Muscle of arm (tissue), 14 donors: Measurements from ENCODE around the gene CUL2. TPM values are rescaled to one million over a fixed set of nuclear protein-coding genes. Genes with fewer than 3 reads are reported as not detected.

Experiments
- DNase-seq: peaks from one replicate; pipeline ENCODE4 v3.0.0-alpha.2; 2013
- long read RNA-seq, 11 donors: transcript quantifications; one replicate each; lab custom pipeline, GENCODE V29; 2026
- polyA plus RNA-seq, 12 donors: library from polyadenylated mRNA; unstranded; fragments of 120-200 nt; gene quantifications; one replicate each; pipeline ENCODE4 v1.2.1, GENCODE V29; 2013; ENCODE audit not compliant: insufficient read length in 12 of 12

Gene CUL2
- polyA plus RNA-seq: 10 to 100 TPM in 11 of 12 donors, not detected in 1; 28.7 to 53.2 (median 45.1) TPM
- long read RNA-seq, donor 1, full-length matches to known transcripts: 7 of 7 reads
- long read RNA-seq, donor 1, partial matches to known transcripts: 0 of 7 reads
- long read RNA-seq, donor 1, other reads (novel, unspliced or antisense): 0 of 7 reads
- long read RNA-seq, donor 2, full-length matches to known transcripts: 7 of 7 reads
- long read RNA-seq, donor 2, partial matches to known transcripts: 0 of 7 reads
- long read RNA-seq, donor 2, other reads (novel, unspliced or antisense): 0 of 7 reads
- long read RNA-seq, donor 3, full-length matches to known transcripts: 4 of 4 reads
- long read RNA-seq, donor 3, partial matches to known transcripts: 0 of 4 reads
- long read RNA-seq, donor 3, other reads (novel, unspliced or antisense): 0 of 4 reads
- long read RNA-seq, donor 4, full-length matches to known transcripts: 3 of 3 reads
- long read RNA-seq, donor 4, partial matches to known transcripts: 0 of 3 reads
- long read RNA-seq, donor 4, other reads (novel, unspliced or antisense): 0 of 3 reads
- long read RNA-seq, donor 5: 0 reads
- long read RNA-seq, donor 6, full-length matches to known transcripts: 5 of 27 reads
- long read RNA-seq, donor 6, partial matches to known transcripts: 11 of 27 reads
- long read RNA-seq, donor 6, other reads (novel, unspliced or antisense): 11 of 27 reads
- long read RNA-seq, donor 7, full-length matches to known transcripts: 2 of 2 reads
- long read RNA-seq, donor 7, partial matches to known transcripts: 0 of 2 reads
- long read RNA-seq, donor 7, other reads (novel, unspliced or antisense): 0 of 2 reads
- long read RNA-seq, donor 8, full-length matches to known transcripts: 5 of 5 reads
- long read RNA-seq, donor 8, partial matches to known transcripts: 0 of 5 reads
- long read RNA-seq, donor 8, other reads (novel, unspliced or antisense): 0 of 5 reads
- long read RNA-seq, donor 9, full-length matches to known transcripts: 2 of 2 reads
- long read RNA-seq, donor 9, partial matches to known transcripts: 0 of 2 reads
- long read RNA-seq, donor 9, other reads (novel, unspliced or antisense): 0 of 2 reads
- long read RNA-seq, donor 10, full-length matches to known transcripts: 7 of 7 reads
- long read RNA-seq, donor 10, partial matches to known transcripts: 0 of 7 reads
- long read RNA-seq, donor 10, other reads (novel, unspliced or antisense): 0 of 7 reads
- long read RNA-seq, donor 11, full-length matches to known transcripts: 8 of 8 reads
- long read RNA-seq, donor 11, partial matches to known transcripts: 0 of 8 reads
- long read RNA-seq, donor 11, other reads (novel, unspliced or antisense): 0 of 8 reads

DNA sequence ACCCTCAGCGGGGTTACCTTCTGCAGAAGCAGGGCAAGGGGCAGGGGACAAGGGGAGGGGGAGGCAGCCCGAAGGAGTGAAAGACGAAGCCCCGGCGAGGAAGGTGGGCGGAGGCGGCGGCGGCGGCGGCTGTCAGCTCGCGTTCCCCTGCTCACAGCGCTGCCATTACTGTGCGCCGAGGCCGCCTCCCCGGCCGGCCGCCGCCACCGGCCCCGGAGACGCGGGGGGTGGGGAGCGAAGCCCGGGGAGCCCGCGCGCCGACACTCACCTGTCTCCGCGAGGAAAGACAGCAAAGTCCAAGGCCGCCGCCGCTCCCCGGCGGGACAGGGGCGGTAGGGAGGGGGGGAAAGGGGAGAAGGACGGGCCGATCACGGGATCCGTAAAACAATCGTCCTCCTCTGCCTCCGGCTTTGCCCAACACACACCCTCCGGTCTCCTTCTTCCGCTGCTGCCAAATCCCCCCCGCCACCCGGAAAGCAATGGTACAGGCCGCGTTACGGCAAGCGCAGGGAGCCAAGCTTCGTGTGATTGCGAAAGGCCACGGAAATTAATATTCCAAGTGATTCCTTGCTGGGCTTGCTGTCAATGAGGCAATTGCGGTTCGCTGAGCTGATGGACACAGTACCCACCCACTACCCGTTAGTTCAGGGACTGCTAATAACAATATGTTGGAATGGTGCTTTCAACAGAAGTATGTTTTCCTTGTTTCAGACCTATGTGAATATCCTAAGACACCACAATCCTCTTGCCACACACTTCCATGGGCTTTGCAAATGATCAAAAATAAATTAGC lies at the start of gene CUL2:
TSS of gene CUL2 (minus strand) at position 180 of the 793 bp plus-strand sequence. CDS start 19,024 bp downstream, outside the sequence.
- peak; percentile 97 for DNase-seq

GRCh38 chr10:35136263-35136815 lies 46.2 kb upstream of the CUL2 start:
- DNase-seq: no peak

GRCh38 chr10:35135861-35136260 lies 45.7 kb upstream of the CUL2 start:
- no peak for DNase-seq

DNA sequence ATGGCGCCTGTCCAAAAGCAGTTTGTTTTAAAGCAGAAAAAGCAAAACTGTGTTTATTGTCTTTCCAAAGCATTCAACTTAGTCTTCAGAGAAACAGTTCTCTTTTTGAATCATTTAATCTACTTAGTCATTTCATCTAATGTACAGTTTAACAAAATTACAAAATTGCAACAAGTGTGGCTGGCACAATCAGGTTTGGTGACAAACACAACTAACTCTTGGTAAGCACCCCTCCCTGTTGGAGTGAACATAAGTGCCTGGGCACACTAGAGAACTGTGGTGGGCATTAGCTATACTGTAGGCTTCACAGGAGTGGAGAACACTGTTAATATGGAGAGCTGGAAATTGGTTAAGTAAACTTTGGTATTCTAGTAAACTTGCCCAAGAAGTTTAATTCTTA lies 43.4 kb upstream of the CUL2 start:
- DNase-seq: no peak

GRCh38 chr10:35132727-35133126 lies 42.6 kb upstream of the CUL2 start:
- DNase-seq: no peak

DNA sequence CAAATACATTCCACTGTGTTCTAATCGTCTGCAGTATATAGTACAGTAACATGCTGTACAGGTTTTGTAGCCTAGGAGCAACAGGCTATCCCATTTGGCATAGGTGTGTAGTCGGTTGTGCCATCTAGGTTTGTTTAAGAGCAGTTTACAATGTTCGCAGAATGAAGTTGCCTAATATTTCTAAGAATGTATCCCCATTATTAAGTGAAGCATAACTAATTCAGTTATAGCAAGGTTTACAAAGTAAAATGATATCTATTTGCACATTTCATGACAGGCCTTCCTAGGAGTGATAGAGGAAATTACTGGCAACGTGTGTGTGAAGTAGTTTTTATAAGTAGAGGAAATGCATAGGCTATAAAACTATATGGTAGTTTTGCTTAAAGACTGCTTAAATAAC lies 40.5 kb upstream of the CUL2 start:
- DNase-seq: no peak

GRCh38 chr10:35129185-35129674 lies 39.1 kb upstream of the CUL2 start:
- no peak for DNase-seq

DNA sequence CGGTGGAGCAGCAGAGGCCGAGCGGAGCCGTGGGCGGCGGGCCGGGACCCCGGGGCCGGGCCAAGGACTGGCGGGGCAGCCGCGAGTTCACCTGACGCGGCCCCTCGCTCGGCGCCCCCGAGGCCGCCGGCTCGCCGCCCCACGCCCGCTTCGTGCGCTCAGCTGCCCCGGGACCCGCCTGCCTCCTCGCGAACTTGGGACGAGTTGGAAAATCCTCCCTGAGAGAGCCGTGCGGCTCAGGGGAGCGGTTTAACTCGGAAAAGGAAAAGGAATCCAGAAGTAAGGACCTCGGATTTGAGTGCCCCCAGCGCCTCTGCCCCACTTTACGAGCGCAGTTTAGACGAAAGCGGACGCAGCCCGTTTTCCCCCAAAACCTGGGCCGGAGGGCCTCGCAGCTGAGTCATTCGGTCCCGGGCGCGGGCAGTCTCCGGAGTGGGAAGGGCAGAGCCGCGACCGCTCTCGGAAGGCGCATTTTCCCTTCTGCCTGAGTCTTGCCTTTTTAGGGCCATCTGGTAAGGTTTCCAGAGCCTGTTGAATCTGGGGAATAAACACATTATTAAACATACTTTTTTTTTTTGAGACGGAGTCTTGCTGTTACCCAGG lies 37.2 kb upstream of the CUL2 start:
- DNase-seq: peak; percentile 74

- peak; percentile 95 for DNase-seq
Observed at GRCh38 chr10:35126530-35127288, 36.6 kb upstream of the CUL2 start, which contains the start of gene CREM. CREM (plus strand) TSS chr10:35126846; CDS start chr10:35137836, 10,990 bp downstream.

DNA sequence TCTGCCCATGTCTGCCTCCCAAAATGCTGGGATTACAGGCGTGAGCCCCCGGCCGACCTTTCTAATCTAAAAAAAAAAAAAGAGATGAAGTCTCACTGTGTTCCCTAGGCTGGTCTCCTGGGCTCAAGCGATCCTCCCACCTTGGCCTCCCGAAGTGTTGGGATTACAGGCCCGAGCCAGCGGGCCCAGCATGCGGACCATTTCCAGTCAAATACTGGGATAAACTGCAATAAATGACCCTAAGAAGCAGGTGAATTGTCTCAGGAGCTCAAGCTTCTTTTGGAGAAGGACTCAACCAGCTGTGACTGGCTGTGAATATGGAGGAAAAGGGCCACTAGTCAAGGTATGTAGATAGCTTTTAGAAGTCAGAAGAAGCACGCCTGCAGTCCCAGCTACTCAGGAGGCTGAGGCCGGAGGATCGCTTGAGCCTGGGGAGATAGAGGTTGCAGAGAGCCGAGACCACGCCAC lies 36.0 kb upstream of the CUL2 start:
- no peak for DNase-seq

DNA sequence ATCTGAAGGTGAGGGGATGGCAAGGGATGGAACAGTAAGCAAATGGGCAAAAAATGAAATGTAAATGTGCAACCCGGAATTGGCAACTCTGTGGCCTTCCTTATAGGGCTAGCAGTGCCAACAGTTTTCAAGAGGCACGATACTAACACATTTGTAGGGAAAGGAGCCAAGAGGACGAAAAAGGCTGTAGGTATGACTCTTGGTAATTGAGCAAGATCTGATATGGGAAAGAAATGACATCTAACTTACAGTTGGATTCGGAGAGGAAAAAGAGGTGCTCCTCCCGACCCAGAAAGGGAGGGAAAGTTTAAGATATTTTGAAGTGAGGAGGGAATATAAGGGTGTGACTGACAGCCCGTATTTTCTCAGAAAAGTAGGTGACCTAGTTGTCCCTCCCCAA lies 34.4 kb upstream of the CUL2 start:
- DNase-seq: no peak

DNA sequence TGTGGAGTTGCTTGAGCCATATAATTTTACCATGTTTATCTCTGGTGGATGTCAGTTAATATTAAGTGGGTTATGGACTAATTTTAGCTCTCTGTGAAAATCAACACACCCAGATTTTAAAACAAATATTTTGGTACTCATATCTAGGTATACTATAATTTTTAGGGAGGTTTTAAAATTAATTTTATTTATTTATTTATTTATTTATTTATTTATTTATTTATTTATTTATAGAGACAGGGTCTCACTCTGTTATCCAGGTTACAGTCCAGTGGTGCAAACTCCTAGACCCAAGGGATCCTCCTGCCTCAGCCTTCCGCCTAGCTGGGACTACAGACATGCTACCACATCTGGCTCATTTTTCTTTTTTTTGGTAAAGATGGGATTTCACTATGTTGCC lies 29.2 kb upstream of the CUL2 start:
- no peak for DNase-seq

GRCh38 chr10:35112571-35112970 lies 22.4 kb upstream of the CUL2 start:
- no peak for DNase-seq

DNA sequence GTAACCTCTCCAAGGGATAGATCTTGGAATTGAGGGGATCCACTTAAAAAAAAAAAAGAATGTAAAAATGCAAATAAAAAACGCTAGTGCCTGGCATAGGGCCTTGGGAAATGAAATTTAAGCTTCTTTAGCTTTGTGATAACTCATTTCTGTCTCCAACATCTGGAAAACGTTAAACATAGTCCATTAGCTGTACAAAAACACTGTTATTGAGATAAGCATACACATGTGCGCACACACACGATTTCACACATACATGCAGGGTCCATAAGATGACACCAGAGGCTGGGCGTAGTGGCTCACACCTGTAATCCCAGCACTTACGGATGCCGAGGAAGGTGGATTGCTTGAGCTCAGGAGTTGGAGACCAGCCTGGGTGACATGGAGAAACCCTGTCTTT lies 13.7 kb upstream of the CUL2 start:
- no peak for DNase-seq

DNA sequence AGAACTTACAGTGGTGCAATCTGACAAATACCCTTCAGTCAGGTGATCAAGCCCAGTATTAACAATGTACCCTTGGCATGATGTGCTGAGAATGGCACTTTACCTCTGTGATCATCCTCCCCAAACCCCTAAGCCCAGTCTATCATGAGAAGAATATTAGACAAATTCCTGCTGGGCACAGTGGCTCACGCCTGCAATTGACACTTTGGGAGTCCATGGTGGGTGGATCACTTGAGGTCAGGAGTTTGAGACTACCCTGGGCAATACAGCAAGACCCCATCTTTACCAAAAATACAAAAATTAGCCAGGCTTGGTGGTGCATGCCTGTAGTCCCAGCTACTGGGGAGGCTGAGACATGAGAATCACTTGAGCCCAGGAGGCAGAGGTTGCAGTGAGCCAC lies 7.4 kb upstream of the CUL2 start:
- no peak for DNase-seq

- no peak for DNase-seq
Observed at GRCh38 chr10:35096312-35096711, 6.2 kb upstream of the CUL2 start.

GRCh38 chr10:35092851-35093250 lies 2.7 kb upstream of the CUL2 start:
- DNase-seq: no peak

DNA sequence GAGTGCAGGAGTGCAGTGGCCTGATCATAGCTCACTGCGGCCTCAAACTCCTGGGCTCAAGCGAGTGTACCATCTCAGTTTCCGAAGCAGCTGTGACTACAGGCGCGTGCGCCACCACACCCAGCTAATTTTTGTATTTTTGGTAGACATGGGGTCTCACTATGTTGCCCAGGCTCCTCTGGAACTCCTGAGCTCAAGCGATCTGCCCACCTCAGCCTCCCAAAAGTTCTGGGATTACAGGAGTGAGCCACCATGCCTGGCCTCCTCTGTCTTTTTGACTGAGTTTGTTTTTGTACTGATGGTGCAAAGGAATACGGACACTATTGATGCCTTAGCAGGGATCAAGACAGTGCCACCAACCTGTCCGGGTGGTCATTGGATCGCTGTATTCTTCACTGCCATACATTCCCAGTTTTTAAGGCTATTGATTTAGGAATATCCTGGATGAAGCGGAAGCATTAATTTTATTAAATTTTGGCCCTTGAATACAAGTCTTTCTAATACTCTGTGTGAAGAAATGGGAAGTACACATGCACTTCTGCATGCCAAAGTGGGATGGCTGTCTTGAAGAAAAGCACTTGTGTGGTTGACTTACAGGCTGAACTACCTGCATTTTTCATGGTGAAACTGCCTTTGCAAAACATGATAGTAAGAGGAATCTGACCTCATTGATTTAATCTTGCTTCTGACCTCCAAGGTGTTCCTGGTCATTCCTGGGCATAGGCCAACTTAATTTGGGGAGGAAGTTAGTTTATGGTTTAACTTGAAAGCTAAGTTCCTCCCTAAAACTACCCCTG lies 2.1 kb upstream of the CUL2 start:
- DNase-seq: no peak
